HepG2 (cell line): ENCODE measurements around the gene SRP68. TPM values are rescaled to one million over a fixed set of nuclear protein-coding genes. Genes with fewer than 3 reads are reported as not detected.

ENCODE experiments used
- CTCF ChIP-seq: sonication (generic); formaldehyde crosslinking; IDR thresholded peaks from 2 replicates; pipeline ENCODE4 v1.5.0; 2020; ENCODE audit warnings: mild to moderate bottlenecking, missing genetic modification reagents, moderate library complexity
- FOXA1 ChIP-seq, 2 experiments: fragments of 450-650 bp in 1 of 2; sonication (generic) in 1 of 2; formaldehyde crosslinking in 1 of 2; IDR thresholded peaks; 2 replicates each; pipeline versions ENCODE4 v1.4.0 to v1.6.1; 2016 to 2020; ENCODE audit warnings: missing genetic modification reagents in 1 of 2
- GLI4 ChIP-seq: sonication (generic); formaldehyde crosslinking; IDR thresholded peaks from 2 replicates; pipeline ENCODE4 v1.5.1; 2020; ENCODE audit warnings: missing genetic modification reagents, mild to moderate bottlenecking, moderate library complexity, borderline replicate concordance
- HES4 ChIP-seq: sonication (generic); formaldehyde crosslinking; IDR thresholded peaks from 2 replicates; pipeline ENCODE4 v1.9.0; 2021; ENCODE audit warnings: mild to moderate bottlenecking, missing genetic modification reagents, borderline replicate concordance
- HNRNPLL ChIP-seq: fragments of 200-400 bp; formaldehyde crosslinking; IDR thresholded peaks from 2 replicates; pipeline ENCODE4 v1.6.1; 2017; ENCODE audit warnings: mild to moderate bottlenecking, low read depth, low read length; ENCODE audit not compliant: poor library complexity, severe bottlenecking
- KAT8 ChIP-seq: IDR thresholded peaks from 2 replicates; pipeline ENCODE4 v1.6.1; 2016; ENCODE audit warnings: missing genetic modification reagents, missing compliant biosample characterization
- NRL ChIP-seq: sonication (generic); formaldehyde crosslinking; IDR thresholded peaks from 2 replicates; pipeline ENCODE4 v1.5.0; 2020; ENCODE audit warnings: missing genetic modification reagents, mild to moderate bottlenecking, moderate library complexity, borderline replicate concordance
- RCOR2 ChIP-seq: IDR thresholded peaks from 2 replicates; pipeline ENCODE4 v1.6.1; 2016; ENCODE audit warnings: missing biosample characterization, missing genetic modification reagents
- RFX1 ChIP-seq: fragments of 450-650 bp; IDR thresholded peaks from 2 replicates; pipeline ENCODE4 v1.6.1; 2017
- SALL1 ChIP-seq: sonication (generic); formaldehyde crosslinking; IDR thresholded peaks from 2 replicates; pipeline ENCODE4 v1.8.0; 2022; ENCODE audit warnings: mild to moderate bottlenecking, missing genetic modification reagents
- TEF ChIP-seq: sonication (generic); formaldehyde crosslinking; IDR thresholded peaks from 2 replicates; pipeline ENCODE4 v1.5.0; 2020; ENCODE audit warnings: missing genetic modification reagents
- TRAFD1 ChIP-seq: sonication (generic); formaldehyde crosslinking; IDR thresholded peaks from 2 replicates; pipeline ENCODE4 v1.5.1; 2020; ENCODE audit warnings: missing genetic modification reagents, mild to moderate bottlenecking, borderline replicate concordance
- ZMYM2 ChIP-seq: sonication (generic); formaldehyde crosslinking; IDR thresholded peaks from 2 replicates; pipeline ENCODE4 v1.8.0; 2022; ENCODE audit warnings: mild to moderate bottlenecking, missing genetic modification reagents
- ZNF580 ChIP-seq: IDR thresholded peaks from 2 replicates; pipeline ENCODE4 v1.6.1; 2016; ENCODE audit warnings: low read depth, borderline replicate concordance
- ZNF850 ChIP-seq: sonication (generic); formaldehyde crosslinking; conservative IDR thresholded peaks from 2 replicates; pipeline ENCODE4 v1.9.0; 2021; ENCODE audit warnings: mild to moderate bottlenecking, missing genetic modification reagents
- ZXDC ChIP-seq: sonication (generic); formaldehyde crosslinking; IDR thresholded peaks from 2 replicates; pipeline ENCODE4 v1.5.0; 2020; ENCODE audit warnings: mild to moderate bottlenecking, missing genetic modification reagents
- polyA plus RNA-seq, 8 experiments: library from polyadenylated mRNA; depleted of rRNA in 3 of 8; stranded (reverse) in 7 of 8; unstranded in 1 of 8; fragments of >200 nt; fragmentation: Illumina TruSeq in 4 of 8; extraction: Trizol in 4 of 8; gene quantifications; 2 replicates each; pipeline versions ENCODE4 v1.2.1 to v1.2.3, GENCODE V29; 2011 to 2016; ENCODE audit warnings: low read depth in 4 of 8, missing spikeins in 1 of 8, mixed read lengths in 1 of 8; ENCODE audit not compliant: insufficient read depth in 1 of 8
- total RNA-seq, 5 experiments: library from RNA; depleted of rRNA; stranded (reverse); fragments of >200 nt; fragmentation: Illumina TruSeq; extraction: Trizol; gene quantifications; 2 replicates each; pipeline ENCODE4 v1.2.3, GENCODE V29; 2016; ENCODE audit warnings: low read depth in 1 of 5
- TF ChIP-seq, protein P1 (sequence below): sonication (generic); formaldehyde crosslinking; IDR thresholded peaks from 2 replicates; pipeline ENCODE4 v1.5.1; 2020; ENCODE audit warnings: mild to moderate bottlenecking, missing genetic modification reagents, moderate library complexity

SRP68 gene
- total and polyA plus RNA-seq, 2 of the 13 experiments (the other 11 are each of a cell fraction or from before 2014, with no cell fraction given): 39.8 to 74.3 TPM

DNA sequence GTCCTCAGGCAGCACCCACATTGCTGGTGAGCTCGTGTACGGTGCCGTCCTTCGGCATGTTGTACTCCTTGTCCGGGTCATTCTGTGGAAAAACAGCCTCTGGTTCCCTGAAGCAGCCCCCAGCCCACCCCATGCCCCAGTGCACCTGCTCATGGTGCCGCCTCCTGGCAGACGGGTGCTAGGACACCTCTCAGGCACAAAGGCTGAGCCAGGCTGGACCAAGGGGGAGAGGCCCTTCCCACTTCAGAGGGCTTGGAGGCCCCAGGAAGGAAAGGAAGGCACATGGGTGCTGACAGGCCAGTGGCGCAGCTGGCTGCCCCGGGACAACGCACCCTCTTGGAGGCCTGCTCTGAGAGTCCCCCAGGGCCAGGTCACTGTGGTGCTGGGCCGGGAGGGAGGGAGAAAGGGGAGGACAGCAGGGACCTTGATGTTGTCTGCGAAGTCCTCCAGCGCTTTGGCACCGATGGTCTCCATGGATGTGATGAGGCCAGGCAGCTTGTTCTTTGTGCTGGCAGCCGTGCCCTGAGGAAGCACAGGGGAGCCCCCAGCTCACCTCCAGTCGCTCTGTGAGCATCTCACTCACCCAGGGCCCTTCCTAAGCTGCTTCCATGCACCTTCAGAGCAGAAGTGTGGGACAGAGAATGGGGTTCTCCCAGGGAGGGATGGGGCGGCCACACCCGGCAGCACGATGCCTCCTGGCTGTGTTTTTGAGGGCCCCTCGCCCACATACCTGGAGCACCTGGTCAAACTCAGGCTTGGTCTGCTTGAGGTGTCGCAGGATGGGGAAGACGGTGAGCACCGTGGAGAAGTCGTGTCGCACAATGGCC, 15.9 kb upstream of the SRP68 start (continued):
- TF ChIP-seq TRAFD1 (CRISPR knock-in tag) (no peak), NRL (CRISPR knock-in tag) (no peak), GLI4 (CRISPR knock-in tag) (no peak), ZNF580 (CRISPR knock-in tag) (no peak), KAT8 (CRISPR knock-in tag) (no peak), CTCF (CRISPR knock-in tag) (0 out of 2 replicates have a peak, but pooled peaks have one; percentile 39), FOXA1 (IDR thresholded peaks at IDR 0.05) (no peak), FOXA1 (CRISPR knock-in tag; IDR thresholded peaks at IDR 0.05) (no peak), TEF (CRISPR knock-in tag) (no peak), SALL1 (CRISPR knock-in tag) (no peak), HES4 (no peak), ZMYM2 (no peak), RCOR2 (CRISPR knock-in tag) (no peak), RFX1 (no peak), HNRNPLL (no peak), ZXDC (CRISPR knock-in tag) (no peak), ZNF850 (CRISPR knock-in tag) (no peak)
- TF ChIP-seq, protein P1, sequence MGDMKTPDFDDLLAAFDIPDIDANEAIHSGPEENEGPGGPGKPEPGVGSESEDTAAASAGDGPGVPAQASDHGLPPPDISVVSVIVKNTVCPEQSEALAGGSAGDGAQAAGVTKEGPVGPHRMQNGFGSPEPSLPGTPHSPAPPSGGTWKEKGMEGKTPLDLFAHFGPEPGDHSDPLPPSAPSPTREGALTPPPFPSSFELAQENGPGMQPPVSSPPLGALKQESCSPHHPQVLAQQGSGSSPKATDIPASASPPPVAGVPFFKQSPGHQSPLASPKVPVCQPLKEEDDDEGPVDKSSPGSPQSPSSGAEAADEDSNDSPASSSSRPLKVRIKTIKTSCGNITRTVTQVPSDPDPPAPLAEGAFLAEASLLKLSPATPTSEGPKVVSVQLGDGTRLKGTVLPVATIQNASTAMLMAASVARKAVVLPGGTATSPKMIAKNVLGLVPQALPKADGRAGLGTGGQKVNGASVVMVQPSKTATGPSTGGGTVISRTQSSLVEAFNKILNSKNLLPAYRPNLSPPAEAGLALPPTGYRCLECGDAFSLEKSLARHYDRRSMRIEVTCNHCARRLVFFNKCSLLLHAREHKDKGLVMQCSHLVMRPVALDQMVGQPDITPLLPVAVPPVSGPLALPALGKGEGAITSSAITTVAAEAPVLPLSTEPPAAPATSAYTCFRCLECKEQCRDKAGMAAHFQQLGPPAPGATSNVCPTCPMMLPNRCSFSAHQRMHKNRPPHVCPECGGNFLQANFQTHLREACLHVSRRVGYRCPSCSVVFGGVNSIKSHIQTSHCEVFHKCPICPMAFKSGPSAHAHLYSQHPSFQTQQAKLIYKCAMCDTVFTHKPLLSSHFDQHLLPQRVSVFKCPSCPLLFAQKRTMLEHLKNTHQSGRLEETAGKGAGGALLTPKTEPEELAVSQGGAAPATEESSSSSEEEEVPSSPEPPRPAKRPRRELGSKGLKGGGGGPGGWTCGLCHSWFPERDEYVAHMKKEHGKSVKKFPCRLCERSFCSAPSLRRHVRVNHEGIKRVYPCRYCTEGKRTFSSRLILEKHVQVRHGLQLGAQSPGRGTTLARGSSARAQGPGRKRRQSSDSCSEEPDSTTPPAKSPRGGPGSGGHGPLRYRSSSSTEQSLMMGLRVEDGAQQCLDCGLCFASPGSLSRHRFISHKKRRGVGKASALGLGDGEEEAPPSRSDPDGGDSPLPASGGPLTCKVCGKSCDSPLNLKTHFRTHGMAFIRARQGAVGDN (CRISPR knock-in tag): peak; percentile 17; the same call in 1 of the 2 replicates
